Astrocyte (in vitro differentiated cells and primary cell): ENCODE data around the gene USP19. TPM values are rescaled to one million over a fixed set of nuclear protein-coding genes. Genes with fewer than 3 reads are reported as not detected.

ENCODE experiments used
- DNase-seq: peaks from one replicate; pipeline ENCODE4 v3.0.0-alpha.2; 2010; ENCODE audit warnings: low read depth
- FAIRE-seq: peaks from 2 replicates; lab custom pipeline; 2011; peaks lifted over from hg19 to GRCh38; lab: Jason Lieb, UNC
- H2AFZ ChIP-seq: 2 replicates; pipeline ENCODE4 v1.6.0; 2012; ENCODE audit warnings: low read depth, low read length, inconsistent platforms
- H3K27ac ChIP-seq: 2 replicates; pipeline ENCODE4 v1.5.1; 2011; ENCODE audit warnings: low read depth, low read length, inconsistent platforms
- H3K27me3 ChIP-seq: 2 replicates; pipeline ENCODE4 v1.6.0; 2011; ENCODE audit warnings: low read length, inconsistent platforms; ENCODE audit not compliant: insufficient read depth
- H3K36me3 ChIP-seq: 2 replicates; pipeline ENCODE4 v1.5.1; 2011; ENCODE audit warnings: low read length, inconsistent platforms; ENCODE audit not compliant: insufficient read depth
- H3K4me1 ChIP-seq: 2 replicates; pipeline ENCODE4 v1.5.1; 2011; ENCODE audit warnings: low read length, inconsistent platforms; ENCODE audit not compliant: insufficient read depth
- H3K4me2 ChIP-seq: 2 replicates; pipeline ENCODE4 v1.6.0; 2012; ENCODE audit warnings: low read length, inconsistent platforms
- H3K4me3 ChIP-seq: 2 replicates; pipeline ENCODE4 v1.5.1; 2011; ENCODE audit warnings: low read depth, mild to moderate bottlenecking, low read length, inconsistent platforms; ENCODE audit not compliant: insufficient read depth
- H3K79me2 ChIP-seq: 2 replicates; pipeline ENCODE4 v1.6.0; 2012; ENCODE audit warnings: mild to moderate bottlenecking, low read length, inconsistent platforms; ENCODE audit not compliant: insufficient read depth
- H3K9ac ChIP-seq: 2 replicates; pipeline ENCODE4 v1.6.0; 2012; ENCODE audit warnings: mild to moderate bottlenecking, low read length, inconsistent platforms
- H3K9me3 ChIP-seq: 2 replicates; pipeline ENCODE4 v1.5.1; 2012; ENCODE audit warnings: low read depth, mild to moderate bottlenecking, low read length, inconsistent platforms; ENCODE audit not compliant: insufficient read depth
- H4K20me1 ChIP-seq: 2 replicates; pipeline ENCODE4 v1.6.0; 2012; ENCODE audit warnings: low read length, inconsistent platforms; ENCODE audit not compliant: insufficient read depth
- H3K27ac Mint-ChIP-seq: one replicate; pipeline ENCODE4 v1.8.0; 2021; ENCODE audit warnings: mild to moderate bottlenecking, mixed read lengths; ENCODE audit not compliant: unreplicated experiment
- H3K27me3 Mint-ChIP-seq: one replicate; pipeline ENCODE4 v1.8.0; 2021; ENCODE audit warnings: low read depth, mixed read lengths; ENCODE audit not compliant: unreplicated experiment
- H3K36me3 Mint-ChIP-seq: one replicate; pipeline ENCODE4 v1.8.0; 2021; ENCODE audit warnings: low read depth, mixed read lengths; ENCODE audit not compliant: unreplicated experiment
- H3K4me1 Mint-ChIP-seq: one replicate; pipeline ENCODE4 v1.8.0; 2021; ENCODE audit warnings: low read depth, mixed read lengths; ENCODE audit not compliant: unreplicated experiment
- H3K4me3 Mint-ChIP-seq: one replicate; pipeline ENCODE4 v1.8.0; 2021; ENCODE audit warnings: mild to moderate bottlenecking, moderate library complexity, mixed read lengths; ENCODE audit not compliant: unreplicated experiment
- H3K9me3 Mint-ChIP-seq: one replicate; pipeline ENCODE4 v1.8.0; 2021; ENCODE audit warnings: mild to moderate bottlenecking, mixed read lengths; ENCODE audit not compliant: unreplicated experiment
- EZH2 ChIP-seq: IDR thresholded peaks from 2 replicates; pipeline ENCODE4 v1.6.1; 2012; ENCODE audit warnings: mild to moderate bottlenecking, low read length, inconsistent platforms; ENCODE audit not compliant: insufficient read depth
- total RNA-seq: library from RNA; stranded (reverse); gene quantifications from 2 replicates; pipeline ENCODE4 v1.2.1, GENCODE V29; 2021
- TF ChIP-seq, protein P1 (sequence below): IDR thresholded peaks from 2 replicates; pipeline ENCODE4 v1.5.1; 2011; ENCODE audit warnings: low read depth, mild to moderate bottlenecking, inconsistent platforms, low read length, moderate library complexity; ENCODE audit not compliant: insufficient read depth

Gene USP19
- total RNA-seq, 1 donor from 2014 or later: 28.7 TPM

DNA sequence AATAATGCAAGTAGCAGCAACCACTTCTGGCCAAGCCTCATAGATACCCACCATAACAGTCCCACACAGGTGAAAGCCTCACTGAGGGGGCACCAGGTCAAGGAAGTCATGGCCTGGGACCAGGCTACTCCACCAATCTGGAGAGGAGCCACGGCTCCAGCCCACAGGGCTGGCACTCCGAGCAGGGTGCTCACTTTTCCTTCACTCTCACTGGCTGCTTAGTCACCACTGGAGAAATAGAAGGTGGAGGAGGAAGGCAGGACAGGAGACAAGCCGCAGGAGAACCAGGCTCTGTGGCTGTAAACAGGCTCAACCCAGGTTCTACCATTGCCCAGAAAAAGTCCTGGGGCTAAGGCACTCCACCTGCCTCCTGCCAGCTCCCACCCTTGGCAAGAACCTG is 1.2 kb downstream of the USP19 start:
- Mint-ChIP-seq H3K4me3 (peak overlapping the region; percentile 92), H3K27me3 (no peaks in the 10 kb centered on the region), H3K4me1 (peaks cover 8% of the 10 kb centered on the region), H3K9me3 (no peaks in the 10 kb centered on the region), H3K27ac (peak overlapping the region; percentile 89), H3K36me3 (peaks cover 25% of the 10 kb centered on the region)
- DNase-seq: peak; percentile 16
- Histone ChIP-seq H3K27me3 (no peaks in the 10 kb centered on the region), H3K4me2 (peak overlapping the region; percentile 91), H3K79me2 (peaks cover 23% of the 10 kb centered on the region), H2AFZ (no peak overlapping the region), H3K4me1 (peaks cover 14% of the 10 kb centered on the region), H3K27ac (peak overlapping the region; percentile 83), H3K9me3 (no peaks in the 10 kb centered on the region), H3K9ac (peak overlapping the region; percentile 92), H4K20me1 (peaks cover 21% of the 10 kb centered on the region), H3K4me3 (peak overlapping the region; percentile 66), H3K36me3 (peaks cover 48% of the 10 kb centered on the region)
- FAIRE-seq: no peak
- TF ChIP-seq EZH2: no peak

DNA sequence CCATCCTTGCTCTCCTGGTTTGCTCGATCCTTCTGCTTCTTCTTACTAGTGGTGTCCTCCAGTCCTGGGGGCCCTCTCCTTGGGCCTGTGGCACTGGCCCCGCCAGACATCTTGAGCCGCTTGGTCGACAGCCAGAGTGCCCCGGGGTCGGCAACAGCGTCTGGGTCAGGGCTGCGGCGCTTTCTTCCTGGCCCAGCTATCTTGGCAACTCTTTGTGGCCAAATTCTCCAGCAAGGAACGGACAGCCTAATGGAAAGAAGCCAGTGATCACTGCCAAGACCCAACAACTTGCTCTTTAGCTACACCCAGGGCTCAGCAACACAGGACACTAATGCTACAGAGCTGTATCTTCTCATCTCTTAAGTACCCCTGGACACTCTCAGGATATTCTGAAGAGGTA is 1.6 kb downstream of the USP19 start:
- Mint-ChIP-seq H3K27me3 (no peaks in the 10 kb centered on the region), H3K9me3 (no peaks in the 10 kb centered on the region), H3K4me1 (peaks cover 8% of the 10 kb centered on the region), H3K4me3 (peak overlapping the region; percentile 16), H3K36me3 (peaks cover 29% of the 10 kb centered on the region), H3K27ac (no peak overlapping the region)
- Histone ChIP-seq H3K27me3 (no peaks in the 10 kb centered on the region), H3K27ac (peak overlapping the region; percentile 13), H3K4me2 (peak overlapping the region; percentile 91), H4K20me1 (peaks cover 19% of the 10 kb centered on the region), H3K79me2 (peaks cover 23% of the 10 kb centered on the region), H3K4me1 (peaks cover 14% of the 10 kb centered on the region), H3K9me3 (no peaks in the 10 kb centered on the region), H3K9ac (peak overlapping the region; percentile 92), H2AFZ (no peak overlapping the region), H3K4me3 (no peak overlapping the region), H3K36me3 (peaks cover 50% of the 10 kb centered on the region)
- no peak for FAIRE-seq
- no peak for TF ChIP-seq EZH2
- TF ChIP-seq, protein P1, sequence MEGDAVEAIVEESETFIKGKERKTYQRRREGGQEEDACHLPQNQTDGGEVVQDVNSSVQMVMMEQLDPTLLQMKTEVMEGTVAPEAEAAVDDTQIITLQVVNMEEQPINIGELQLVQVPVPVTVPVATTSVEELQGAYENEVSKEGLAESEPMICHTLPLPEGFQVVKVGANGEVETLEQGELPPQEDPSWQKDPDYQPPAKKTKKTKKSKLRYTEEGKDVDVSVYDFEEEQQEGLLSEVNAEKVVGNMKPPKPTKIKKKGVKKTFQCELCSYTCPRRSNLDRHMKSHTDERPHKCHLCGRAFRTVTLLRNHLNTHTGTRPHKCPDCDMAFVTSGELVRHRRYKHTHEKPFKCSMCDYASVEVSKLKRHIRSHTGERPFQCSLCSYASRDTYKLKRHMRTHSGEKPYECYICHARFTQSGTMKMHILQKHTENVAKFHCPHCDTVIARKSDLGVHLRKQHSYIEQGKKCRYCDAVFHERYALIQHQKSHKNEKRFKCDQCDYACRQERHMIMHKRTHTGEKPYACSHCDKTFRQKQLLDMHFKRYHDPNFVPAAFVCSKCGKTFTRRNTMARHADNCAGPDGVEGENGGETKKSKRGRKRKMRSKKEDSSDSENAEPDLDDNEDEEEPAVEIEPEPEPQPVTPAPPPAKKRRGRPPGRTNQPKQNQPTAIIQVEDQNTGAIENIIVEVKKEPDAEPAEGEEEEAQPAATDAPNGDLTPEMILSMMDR: no peak
- peak; percentile 17 for DNase-seq

GRCh38 chr3:49112262-49112661 is 8.4 kb downstream of the USP19 start:
- Histone ChIP-seq H4K20me1 (peaks cover 4% of the 10 kb centered on the region), H3K27ac (no peak overlapping the region), H3K79me2 (no peaks in the 10 kb centered on the region), H3K27me3 (no peaks in the 10 kb centered on the region), H3K4me1 (no peaks in the 10 kb centered on the region), H3K4me3 (no peak overlapping the region), H2AFZ (no peak overlapping the region), H3K4me2 (no peak overlapping the region), H3K9ac (no peak overlapping the region), H3K9me3 (no peaks in the 10 kb centered on the region), H3K36me3 (peaks cover 39% of the 10 kb centered on the region)
- Mint-ChIP-seq H3K36me3 (peaks cover 33% of the 10 kb centered on the region), H3K4me1 (no peaks in the 10 kb centered on the region), H3K4me3 (no peak overlapping the region), H3K9me3 (no peaks in the 10 kb centered on the region), H3K27ac (no peak overlapping the region), H3K27me3 (no peaks in the 10 kb centered on the region)
- TF ChIP-seq EZH2: no peak
- TF ChIP-seq, protein P1: no peak
- FAIRE-seq (no peak), DNase-seq (no peak)
